HG02970 (cell line): ENCODE results near the gene MARCKSL1.
A peak's percentile ranks its signal among the peaks of the same experiment; 100 is the strongest.

Experiments
- ATAC-seq: cut with Tn5 transposase; IDR thresholded peaks from one replicate; pipeline ENCODE4 v1.9.1; 2021; ENCODE audit warnings: mild to moderate bottlenecking, moderate library complexity, moderate number of reproducible peaks; ENCODE audit not compliant: unreplicated experiment, low FRiP score

Gene MARCKSL1

GRCh38 chr1:32353431-32353830, 17.4 kb upstream of the MARCKSL1 start:
- ATAC-seq = no peak

- no peak for ATAC-seq
Measured at GRCh38 chr1:32352831-32353383, 16.9 kb upstream of the MARCKSL1 start.

GRCh38 chr1:32352239-32352745, 16.3 kb upstream of the MARCKSL1 start:
- ATAC-seq = no peak

- peak; percentile 85 for ATAC-seq
Measured at GRCh38 chr1:32351399-32352238, 15.6 kb upstream of the MARCKSL1 start.

GRCh38 chr1:32350785-32351398, 14.9 kb upstream of the MARCKSL1 start:
- ATAC-seq = peak; percentile 38

- no peak for ATAC-seq
Measured at GRCh38 chr1:32349211-32349708, 13.2 kb upstream of the MARCKSL1 start.

- no peak for ATAC-seq
Measured at GRCh38 chr1:32346532-32347157, 10.6 kb upstream of the MARCKSL1 start.

- ATAC-seq = no peak
Measured at GRCh38 chr1:32345289-32345827, 9.3 kb upstream of the MARCKSL1 start.

GRCh38 chr1:32342704-32343103, 6.7 kb upstream of the MARCKSL1 start:
- no peak for ATAC-seq

- ATAC-seq = no peak
Measured at GRCh38 chr1:32341971-32342370, 5.9 kb upstream of the MARCKSL1 start.

GRCh38 chr1:32341186-32341757, 5.2 kb upstream of the MARCKSL1 start:
- ATAC-seq = no peak

GRCh38 chr1:32339363-32339978, 3.4 kb upstream of the MARCKSL1 start:
- ATAC-seq = no peak

- ATAC-seq = no peak
Measured at GRCh38 chr1:32338637-32339145, 2.7 kb upstream of the MARCKSL1 start.

GRCh38 chr1:32337855-32338636, 2.0 kb upstream of the MARCKSL1 start:
- no peak for ATAC-seq

GRCh38 chr1:32336963-32337675, 1.1 kb upstream of the MARCKSL1 start:
- ATAC-seq = no peak

- no peak for ATAC-seq
Measured at GRCh38 chr1:32336591-32336932, 529 bp upstream of the MARCKSL1 start.

- peak; percentile 4 for ATAC-seq
Measured at GRCh38 chr1:32335535-32335789, 571 bp downstream of the MARCKSL1 start.

- ATAC-seq = peak; percentile 15
Measured at GRCh38 chr1:32334864-32335534, 1.0 kb downstream of the MARCKSL1 start.
